Hepatocyte (in vitro differentiated cells): ENCODE data around the gene UBR2.

Experiments used
- CTCF ChIP-seq: fragments of 200-600 bp; sonication (generic); IDR thresholded peaks from 2 replicates; pipeline ENCODE4 v1.5.1; 2016; ENCODE audit warnings: antibody characterized with exemption, mild to moderate bottlenecking; ENCODE audit not compliant: poor library complexity
- EZH2 ChIP-seq: fragments of 200-600 bp; sonication (generic); IDR thresholded peaks from 2 replicates; pipeline ENCODE4 v1.6.1; 2016; ENCODE audit warnings: antibody characterized with exemption, mild to moderate bottlenecking, borderline replicate concordance

- TF ChIP-seq CTCF (no peak), EZH2 (no peak)
These were observed 73.9 kb downstream of the UBR2 start for GRCh38 chr6:42637681-42638080.
